GM12864 (cell line): ENCODE results near the gene ETFBKMT.
"Not testable (repeated sequence)": the region's sequence is repeated elsewhere in the genome, so short reads cannot be mapped to it uniquely, and the experiment has no call there.

ENCODE experiments used
- DNase-seq: peaks from one replicate; pipeline ENCODE4 v3.0.0-alpha.2; 2011; ENCODE audit warnings: low read depth
- H3K4me3 ChIP-seq: 2 replicates; pipeline ENCODE4 v1.5.1; 2011; ENCODE audit warnings: mild to moderate bottlenecking, low read depth, low read length, control low read depth
- TF ChIP-seq, protein P1 (sequence below): IDR thresholded peaks from 2 replicates; pipeline ENCODE4 v1.5.1; 2011; ENCODE audit warnings: low read depth, mild to moderate bottlenecking, moderate library complexity, low read length, control low read depth, inconsistent platforms; ENCODE audit errors: missing control alignments

The ETFBKMT gene

DNA sequence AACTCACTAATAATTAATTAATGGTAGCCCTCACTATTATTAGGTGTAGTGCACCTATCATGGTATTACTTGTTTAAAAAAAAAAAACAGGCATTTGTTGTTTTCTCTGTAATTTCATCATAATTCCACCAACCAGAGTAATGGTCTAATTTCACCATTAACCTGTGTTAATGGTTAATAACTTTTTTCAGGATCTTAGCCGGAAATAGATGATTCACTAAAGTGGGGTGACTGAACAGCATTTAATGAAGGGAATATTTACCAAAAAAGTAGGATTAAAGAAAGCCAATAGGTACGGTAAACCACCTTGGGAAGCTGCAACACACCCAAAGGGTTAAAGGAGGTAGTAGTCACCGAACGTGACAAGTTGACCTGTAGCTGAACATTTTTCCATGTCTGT, 13.0 kb downstream of the ETFBKMT start:
- TF ChIP-seq, protein P1, sequence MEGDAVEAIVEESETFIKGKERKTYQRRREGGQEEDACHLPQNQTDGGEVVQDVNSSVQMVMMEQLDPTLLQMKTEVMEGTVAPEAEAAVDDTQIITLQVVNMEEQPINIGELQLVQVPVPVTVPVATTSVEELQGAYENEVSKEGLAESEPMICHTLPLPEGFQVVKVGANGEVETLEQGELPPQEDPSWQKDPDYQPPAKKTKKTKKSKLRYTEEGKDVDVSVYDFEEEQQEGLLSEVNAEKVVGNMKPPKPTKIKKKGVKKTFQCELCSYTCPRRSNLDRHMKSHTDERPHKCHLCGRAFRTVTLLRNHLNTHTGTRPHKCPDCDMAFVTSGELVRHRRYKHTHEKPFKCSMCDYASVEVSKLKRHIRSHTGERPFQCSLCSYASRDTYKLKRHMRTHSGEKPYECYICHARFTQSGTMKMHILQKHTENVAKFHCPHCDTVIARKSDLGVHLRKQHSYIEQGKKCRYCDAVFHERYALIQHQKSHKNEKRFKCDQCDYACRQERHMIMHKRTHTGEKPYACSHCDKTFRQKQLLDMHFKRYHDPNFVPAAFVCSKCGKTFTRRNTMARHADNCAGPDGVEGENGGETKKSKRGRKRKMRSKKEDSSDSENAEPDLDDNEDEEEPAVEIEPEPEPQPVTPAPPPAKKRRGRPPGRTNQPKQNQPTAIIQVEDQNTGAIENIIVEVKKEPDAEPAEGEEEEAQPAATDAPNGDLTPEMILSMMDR = no peak
- no peak overlapping the region for H3K4me3 ChIP-seq
- no peak for DNase-seq

DNA sequence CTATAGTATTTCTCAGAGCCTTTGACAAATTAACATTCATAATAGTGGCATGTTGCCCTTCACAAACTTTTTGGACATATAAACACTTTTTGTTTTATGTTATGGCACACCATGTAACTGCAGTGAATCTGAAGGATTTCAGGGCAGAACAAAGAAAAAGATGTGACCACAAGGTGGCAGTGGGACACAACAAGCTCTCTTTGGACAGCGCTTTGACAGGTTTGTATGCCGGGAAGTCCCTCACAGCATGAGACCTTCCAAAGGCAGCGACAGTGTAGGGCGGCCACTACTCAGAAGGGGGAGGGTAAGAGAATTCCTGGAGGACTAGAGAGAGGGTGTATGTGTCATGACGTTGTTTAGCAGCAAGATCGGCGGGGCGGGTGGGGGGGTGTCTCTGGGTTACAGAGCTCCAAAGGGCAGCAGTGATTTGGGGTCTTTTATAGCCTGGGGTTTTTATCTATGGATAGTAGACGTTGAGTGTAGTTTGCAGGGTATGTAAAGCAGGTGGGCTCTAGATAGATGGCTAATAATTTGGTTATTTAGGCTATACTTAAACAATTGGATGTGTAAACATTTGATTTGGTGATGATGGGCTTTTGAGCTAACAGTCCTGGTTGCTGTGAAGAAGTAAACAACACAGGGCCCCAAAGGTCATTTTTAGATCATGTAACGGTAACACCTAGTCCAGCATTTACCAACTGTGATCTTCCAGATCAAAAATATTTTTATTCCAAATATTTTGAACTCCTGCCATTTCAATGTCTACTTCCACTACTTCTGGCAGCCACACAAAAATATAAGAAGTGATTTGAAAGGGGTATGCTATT, 22.9 kb downstream of the ETFBKMT start:
- DNase-seq = peak; percentile 91
- H3K4me3 ChIP-seq = no peak overlapping the region
- TF ChIP-seq, protein P1 = peak; percentile 84

DNA sequence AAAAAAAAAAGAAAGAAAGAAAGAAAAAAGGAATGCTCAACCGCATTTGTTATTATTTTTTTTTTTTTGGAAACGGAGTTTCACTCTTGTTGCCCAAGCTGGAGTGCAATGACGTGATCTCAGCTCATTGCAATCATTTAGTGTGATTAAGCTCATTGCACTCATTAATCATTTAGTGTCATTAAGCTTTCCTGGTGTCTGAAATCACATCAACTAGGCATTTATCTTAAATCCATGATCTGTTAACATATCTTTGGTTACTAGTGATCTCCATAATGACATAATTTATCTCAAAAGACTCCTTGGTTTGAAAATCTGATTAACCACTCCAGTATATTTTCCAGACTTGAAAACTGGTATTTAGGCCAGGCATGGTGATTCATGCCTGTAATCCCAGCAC, 26.3 kb downstream of the ETFBKMT start:
- DNase-seq = no peak
- TF ChIP-seq, protein P1 = no peak
- H3K4me3 ChIP-seq = no peak overlapping the region

DNA sequence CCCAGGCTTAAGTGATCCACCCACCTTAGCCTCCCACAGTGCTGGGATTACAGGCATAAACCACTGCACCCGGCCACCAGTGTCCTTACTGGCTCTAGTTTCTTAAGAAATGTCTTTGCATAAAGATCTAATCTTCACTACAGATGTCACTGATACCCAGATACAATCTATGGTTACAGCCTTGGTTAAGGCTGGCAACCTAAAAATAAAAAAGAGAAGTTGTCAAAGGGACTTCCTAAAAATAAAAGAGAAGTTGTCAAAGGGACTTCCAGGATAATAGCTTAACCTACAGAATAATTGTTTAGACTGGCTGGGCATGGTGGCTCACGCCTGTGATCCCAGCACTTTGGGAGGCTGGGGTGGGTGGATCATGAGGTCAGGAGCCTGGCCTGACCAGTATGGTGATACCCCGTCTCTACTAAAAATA, 27.6 kb downstream of the ETFBKMT start:
- no peak overlapping the region; the same call in 1 of the 2 replicates for H3K4me3 ChIP-seq
- peak; percentile 59 for DNase-seq
- TF ChIP-seq, protein P1 = no peak

DNA sequence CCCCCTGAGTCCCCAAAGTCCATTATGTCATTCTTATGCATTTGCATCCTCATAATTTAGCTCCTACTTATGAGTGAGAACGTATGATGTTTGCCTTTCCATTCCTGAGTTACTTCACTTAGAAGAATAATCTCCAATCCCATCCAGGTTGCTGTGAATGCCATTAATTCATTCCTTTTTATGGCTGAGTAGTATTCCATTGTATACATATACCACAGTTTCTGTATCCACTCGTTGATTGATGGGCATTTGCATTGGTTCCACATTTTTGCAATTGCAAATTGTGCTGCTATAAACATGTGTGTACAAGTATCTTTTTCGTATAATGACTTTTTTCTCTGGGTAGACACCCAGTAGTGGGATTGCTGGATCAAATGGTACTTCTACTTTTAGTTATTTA, 30.4 kb downstream of the ETFBKMT start:
- not testable (repeated sequence) for H3K4me3 ChIP-seq, DNase-seq

DNA sequence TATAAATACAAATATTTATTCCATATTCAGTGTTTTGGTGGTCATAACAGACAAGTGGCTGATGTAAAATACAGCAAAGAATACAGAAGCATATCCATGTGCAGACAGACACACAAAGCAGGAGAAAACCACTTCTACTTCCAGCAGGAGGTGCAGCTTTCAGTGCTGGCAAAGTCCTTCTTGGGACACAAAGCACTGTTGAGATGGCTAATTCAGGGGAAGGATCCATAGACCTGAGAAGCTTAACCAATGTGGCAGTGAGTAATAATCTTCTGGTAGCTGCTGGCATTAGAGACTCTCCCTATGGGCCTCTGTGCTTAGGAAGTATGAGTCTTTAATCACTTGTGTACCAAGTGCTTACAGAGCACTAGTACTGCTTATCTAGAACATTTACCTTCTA, 42.6 kb downstream of the ETFBKMT start:
- DNase-seq = no peak
- no peak overlapping the region for H3K4me3 ChIP-seq
- TF ChIP-seq, protein P1 = no peak

DNA sequence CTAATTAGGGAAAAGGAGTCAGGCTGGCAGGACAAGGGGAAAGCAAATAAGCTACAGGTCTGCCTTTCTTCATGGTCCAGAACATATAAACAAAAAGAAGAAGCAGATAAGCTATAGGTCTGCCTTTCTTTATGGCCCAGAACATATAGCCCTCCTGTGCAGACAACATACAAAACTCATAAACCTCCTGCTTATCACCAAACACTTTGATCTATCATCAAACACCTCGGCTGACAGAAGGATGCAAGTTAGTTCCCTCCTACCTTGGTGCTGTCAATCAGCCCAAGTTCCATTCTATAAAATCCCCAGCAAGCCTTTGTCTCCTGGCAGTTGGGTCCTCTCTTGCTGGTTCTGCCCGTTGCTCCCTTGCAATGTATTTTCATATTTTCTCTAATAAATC, 46.1 kb downstream of the ETFBKMT start:
- TF ChIP-seq, protein P1 = no peak
- H3K4me3 ChIP-seq = no peak overlapping the region
- DNase-seq = no peak

DNA sequence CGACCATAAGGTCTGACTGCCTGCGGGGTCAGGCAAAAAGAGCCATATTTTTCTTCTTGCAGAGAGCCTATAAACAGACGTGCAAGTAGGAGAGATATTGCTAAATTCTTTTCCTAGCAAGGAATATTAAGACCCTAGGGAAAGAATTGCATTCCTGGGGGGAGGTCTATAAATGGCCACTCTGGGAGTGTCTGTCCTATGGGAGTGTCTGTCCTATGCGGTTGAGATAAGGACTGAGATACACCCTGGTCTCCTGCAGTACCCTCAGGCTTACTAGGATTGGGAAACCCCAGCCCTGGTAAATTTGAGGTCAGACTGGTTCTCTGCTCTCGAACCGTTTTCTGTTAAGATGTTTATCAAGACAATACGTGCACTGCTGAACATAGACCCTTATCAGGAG, 48.6 kb downstream of the ETFBKMT start:
- not testable (repeated sequence) for H3K4me3 ChIP-seq, DNase-seq
